Uterus (tissue), 2 donors: ENCODE results near the gene RPS10.

Experiments used
- CTCF ChIP-seq, 4 experiments: fragments of 200-600 bp in 2 of 4; fragments of 450-650 bp in 2 of 4; sonication (generic) in 2 of 4; IDR thresholded peaks; one replicate each; pipeline ENCODE4 v1.5.1; 2016 to 2019; ENCODE audit warnings: antibody characterized with exemption in 4 of 4, mild to moderate bottlenecking in 2 of 4, moderate library complexity in 1 of 4
- POLR2A ChIP-seq, 2 donors: fragments of 450-650 bp; IDR thresholded peaks; one replicate each; pipeline ENCODE4 v1.6.1; 2016; ENCODE audit warnings: antibody characterized with exemption in 2 of 2, mild to moderate bottlenecking in 1 of 2, moderate library complexity in 1 of 2

DNA sequence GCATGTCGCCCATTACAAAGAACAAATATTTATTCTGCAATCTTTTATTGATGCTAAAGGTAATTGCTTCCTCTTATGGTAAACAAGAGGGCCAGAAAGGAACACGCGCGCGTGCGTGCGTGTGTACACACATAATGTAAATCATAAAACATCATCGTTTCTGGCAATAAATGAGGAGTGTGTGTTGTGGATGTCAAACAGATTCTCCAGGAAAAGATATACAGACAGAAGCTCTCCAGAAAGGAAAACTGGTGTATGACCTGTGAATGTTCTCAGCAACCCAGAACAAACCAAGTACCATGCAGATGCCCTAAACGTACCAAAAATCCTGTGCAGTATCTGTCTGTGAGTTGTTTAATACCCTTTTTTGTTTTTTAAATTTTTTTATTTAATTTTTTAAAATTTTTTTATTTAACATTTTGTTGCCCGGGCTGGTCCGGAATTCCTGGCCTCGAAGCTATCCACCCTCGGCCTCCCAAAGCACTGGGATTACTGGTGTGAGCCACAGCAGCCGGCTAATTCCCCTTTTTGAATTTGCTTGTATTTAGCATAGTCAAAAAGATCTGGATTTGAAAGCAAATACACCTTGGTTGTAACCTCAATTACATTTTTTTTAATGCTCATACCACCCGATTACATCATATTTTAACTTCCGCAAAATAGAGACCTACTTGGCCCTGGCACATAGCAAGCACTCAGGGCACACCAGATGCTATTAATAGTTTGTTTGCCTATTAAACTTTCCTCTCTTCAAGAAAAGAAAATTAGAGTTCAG, 32.5 kb downstream of the RPS10 start:
- TF ChIP-seq CTCF (IDR thresholded peaks at IDR 0.05) (no peak), POLR2A (IDR thresholded peaks at IDR 0.05) (no peak)
